ENCODE results near the gene ANKRD22.

ANKRD22 gene

DNA sequence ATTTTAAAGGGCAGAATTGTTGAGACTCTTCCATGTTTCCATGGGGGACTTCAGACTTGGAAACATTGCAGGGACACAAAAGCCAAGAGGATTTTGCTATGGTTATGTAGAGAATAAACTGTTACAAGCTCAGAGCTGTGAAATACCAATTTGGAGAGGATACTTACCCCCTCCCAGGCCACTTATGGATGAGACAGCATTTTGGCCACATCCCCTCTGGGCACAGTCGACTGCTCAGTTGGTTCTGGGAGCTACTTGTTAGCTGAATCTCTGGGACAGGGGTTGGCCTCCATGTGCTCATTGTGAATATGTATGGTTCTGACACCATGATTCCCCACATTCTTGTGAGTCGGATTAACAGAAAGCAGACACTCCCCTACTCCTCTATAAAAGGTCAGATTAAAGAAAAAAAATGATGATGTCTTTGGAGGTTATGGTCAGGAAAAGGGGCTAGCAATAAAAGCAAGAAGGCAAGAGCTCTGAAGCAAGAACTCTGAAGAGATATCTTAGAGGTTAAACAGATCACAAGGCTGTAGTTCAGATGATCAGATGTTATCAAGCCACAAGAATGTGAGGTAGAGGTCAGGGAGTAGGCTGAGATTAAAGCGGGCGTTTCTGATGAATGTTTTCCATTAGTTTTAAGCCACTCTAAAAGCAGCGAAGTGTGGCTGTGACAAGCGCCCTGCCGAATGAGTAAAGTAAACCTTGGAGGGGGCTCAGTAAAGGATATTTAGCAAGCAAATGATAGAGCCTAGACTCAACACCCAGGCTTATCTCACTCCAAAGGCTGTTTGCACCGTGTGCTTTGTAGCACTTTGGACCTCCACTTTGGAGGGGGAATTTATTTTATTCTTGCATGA, 45.6 kb upstream of the ANKRD22 start:
- no peaks in the 10 kb centered on the region for H3K9me3 ChIP-seq (ENCODE audit: low read length)
- H4K20me1 ChIP-seq (ENCODE audit: insufficient read depth, low read length), result no peaks in the 10 kb centered on the region
- no peak overlapping the region for H3K4me3 ChIP-seq (ENCODE audit: low read depth, low read length, poor library complexity, severe bottlenecking)
- peaks cover 17% of the 10 kb centered on the region for H3K4me1 ChIP-seq (ENCODE audit: insufficient read depth, low read length, severe bottlenecking)
- H3K27ac ChIP-seq (ENCODE audit: low read depth, low read length, poor library complexity, severe bottlenecking), result no peak overlapping the region
- H3K36me3 ChIP-seq (ENCODE audit: insufficient read depth, low read length), result peaks cover 4% of the 10 kb centered on the region
- no peaks in the 10 kb centered on the region for H3K9me2 ChIP-seq (ENCODE audit: low read depth, low read length)
- H2AFZ ChIP-seq (ENCODE audit: low read length), result no peak overlapping the region
- no peaks in the 10 kb centered on the region for H3F3A ChIP-seq (ENCODE audit: insufficient read depth, low read length)
- TF ChIP-seq EZH2 (IDR thresholded peaks at IDR 0.05; ENCODE audit: borderline replicate concordance, low read length), result no peak
- TF ChIP-seq, protein P1, sequence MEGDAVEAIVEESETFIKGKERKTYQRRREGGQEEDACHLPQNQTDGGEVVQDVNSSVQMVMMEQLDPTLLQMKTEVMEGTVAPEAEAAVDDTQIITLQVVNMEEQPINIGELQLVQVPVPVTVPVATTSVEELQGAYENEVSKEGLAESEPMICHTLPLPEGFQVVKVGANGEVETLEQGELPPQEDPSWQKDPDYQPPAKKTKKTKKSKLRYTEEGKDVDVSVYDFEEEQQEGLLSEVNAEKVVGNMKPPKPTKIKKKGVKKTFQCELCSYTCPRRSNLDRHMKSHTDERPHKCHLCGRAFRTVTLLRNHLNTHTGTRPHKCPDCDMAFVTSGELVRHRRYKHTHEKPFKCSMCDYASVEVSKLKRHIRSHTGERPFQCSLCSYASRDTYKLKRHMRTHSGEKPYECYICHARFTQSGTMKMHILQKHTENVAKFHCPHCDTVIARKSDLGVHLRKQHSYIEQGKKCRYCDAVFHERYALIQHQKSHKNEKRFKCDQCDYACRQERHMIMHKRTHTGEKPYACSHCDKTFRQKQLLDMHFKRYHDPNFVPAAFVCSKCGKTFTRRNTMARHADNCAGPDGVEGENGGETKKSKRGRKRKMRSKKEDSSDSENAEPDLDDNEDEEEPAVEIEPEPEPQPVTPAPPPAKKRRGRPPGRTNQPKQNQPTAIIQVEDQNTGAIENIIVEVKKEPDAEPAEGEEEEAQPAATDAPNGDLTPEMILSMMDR (IDR thresholded peaks at IDR 0.05; ENCODE audit: low read length), result no peak
- no peak overlapping the region for H3K4me2 ChIP-seq (ENCODE audit: low read length)
- H3K9ac ChIP-seq (ENCODE audit: low read length), result no peak overlapping the region
- no peaks in the 10 kb centered on the region for H3K27me3 ChIP-seq (ENCODE audit: insufficient read depth, low read length)
- no peaks in the 10 kb centered on the region for H3K79me2 ChIP-seq (ENCODE audit: insufficient read depth, low read length)

DNA sequence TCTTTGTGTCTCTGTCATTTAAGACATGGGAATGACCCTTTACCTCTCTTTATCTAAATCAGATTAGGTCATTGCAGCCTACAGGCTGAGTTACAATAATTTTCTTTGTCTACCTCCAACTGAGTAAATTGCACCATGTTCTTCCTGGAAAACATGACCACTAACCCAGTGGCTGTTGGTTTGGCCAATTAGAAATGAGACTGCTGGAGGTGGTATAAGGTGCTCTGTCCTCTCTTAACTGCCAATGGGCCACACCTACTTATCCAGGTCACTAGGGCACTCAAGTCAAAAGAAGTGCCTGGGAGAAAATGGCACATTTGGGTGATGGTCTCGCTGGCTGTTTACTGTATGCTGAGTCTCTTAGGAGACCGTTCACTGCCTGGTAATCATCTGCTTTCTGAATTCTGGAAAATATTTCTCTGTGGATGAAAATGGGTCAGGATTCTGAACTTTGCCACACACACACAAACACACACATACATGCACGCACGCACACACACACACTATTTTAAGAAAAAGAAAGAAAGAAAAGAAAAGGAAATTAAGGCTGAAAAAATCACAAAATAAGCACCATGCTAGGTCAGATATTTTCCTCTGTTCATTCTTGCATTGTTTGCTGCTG, 44.8 kb upstream of the ANKRD22 start:
- Histone ChIP-seq H3F3A (ENCODE audit: insufficient read depth, low read length) (no peaks in the 10 kb centered on the region), H3K9me2 (ENCODE audit: low read depth, low read length) (no peaks in the 10 kb centered on the region), H4K20me1 (ENCODE audit: insufficient read depth, low read length) (no peaks in the 10 kb centered on the region), H3K27me3 (ENCODE audit: insufficient read depth, low read length) (no peaks in the 10 kb centered on the region), H3K79me2 (ENCODE audit: insufficient read depth, low read length) (no peaks in the 10 kb centered on the region), H3K4me2 (ENCODE audit: low read length) (no peak overlapping the region), H2AFZ (ENCODE audit: low read length) (no peak overlapping the region), H3K36me3 (ENCODE audit: insufficient read depth, low read length) (no peaks in the 10 kb centered on the region; the same call in 1 of the 2 replicates), H3K4me3 (ENCODE audit: low read depth, low read length, poor library complexity, severe bottlenecking) (no peak overlapping the region), H3K9ac (ENCODE audit: low read length) (no peak overlapping the region), H3K4me1 (ENCODE audit: insufficient read depth, low read length, severe bottlenecking) (peaks cover 11% of the 10 kb centered on the region), H3K9me3 (ENCODE audit: low read length) (no peaks in the 10 kb centered on the region), H3K27ac (ENCODE audit: low read depth, low read length, poor library complexity, severe bottlenecking) (no peak overlapping the region)
- TF ChIP-seq EZH2 (IDR thresholded peaks at IDR 0.05; ENCODE audit: borderline replicate concordance, low read length), result no peak
- TF ChIP-seq, protein P1 (IDR thresholded peaks at IDR 0.05; ENCODE audit: low read length), result no peak

DNA sequence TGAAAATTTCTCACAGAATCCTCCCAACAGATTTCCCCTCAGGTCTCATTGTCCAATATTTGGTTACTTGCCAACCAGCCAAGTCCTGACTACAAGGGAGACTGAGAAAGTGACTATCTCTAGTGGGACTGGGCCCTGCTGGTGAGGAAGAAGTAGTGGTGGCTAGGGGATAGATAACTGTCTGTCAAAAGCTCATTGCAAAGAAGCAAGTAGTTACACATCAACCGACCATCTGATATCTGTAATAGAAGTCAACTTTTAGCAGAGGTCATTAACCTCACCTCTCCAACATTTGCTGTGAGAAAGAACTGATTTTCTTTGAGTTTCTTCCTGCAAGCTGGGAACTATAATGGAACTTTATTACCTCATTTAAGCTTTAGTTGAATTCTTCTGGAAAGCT, 43.6 kb upstream of the ANKRD22 start:
- no peak overlapping the region for H2AFZ ChIP-seq (ENCODE audit: low read length)
- no peak overlapping the region for H3K9ac ChIP-seq (ENCODE audit: low read length)
- H3K36me3 ChIP-seq (ENCODE audit: insufficient read depth, low read length), result no peaks in the 10 kb centered on the region
- no peaks in the 10 kb centered on the region for H4K20me1 ChIP-seq (ENCODE audit: insufficient read depth, low read length)
- H3K4me2 ChIP-seq (ENCODE audit: low read length), result no peak overlapping the region
- H3K9me3 ChIP-seq (ENCODE audit: low read length), result no peaks in the 10 kb centered on the region
- no peak for TF ChIP-seq EZH2 (IDR thresholded peaks at IDR 0.05; ENCODE audit: borderline replicate concordance, low read length)
- TF ChIP-seq, protein P1 (IDR thresholded peaks at IDR 0.05; ENCODE audit: low read length), result no peak
- no peak overlapping the region for H3K4me3 ChIP-seq (ENCODE audit: low read depth, low read length, poor library complexity, severe bottlenecking)
- peaks cover 8% of the 10 kb centered on the region for H3K4me1 ChIP-seq (ENCODE audit: insufficient read depth, low read length, severe bottlenecking)
- H3F3A ChIP-seq (ENCODE audit: insufficient read depth, low read length), result no peaks in the 10 kb centered on the region
- H3K27me3 ChIP-seq (ENCODE audit: insufficient read depth, low read length), result no peaks in the 10 kb centered on the region
- H3K9me2 ChIP-seq (ENCODE audit: low read depth, low read length), result no peaks in the 10 kb centered on the region
- H3K27ac ChIP-seq (ENCODE audit: low read depth, low read length, poor library complexity, severe bottlenecking), result no peak overlapping the region
- 0 out of 2 replicates have a peak, but pooled peaks cover 5% of the 10 kb centered on the region for H3K79me2 ChIP-seq (ENCODE audit: insufficient read depth, low read length)

All from OCI-LY1 (cell line).